Measurements from ENCODE around the gene GOLGA5. TPM values are rescaled to one million over a fixed set of nuclear protein-coding genes. Genes with fewer than 3 reads are reported as not detected.

GOLGA5 gene
- total and polyA plus RNA-seq, 2 donors (not counting 1 experiment from before 2014, with no cell fraction given): 13.3 to 23.1 TPM

- POLR2A ChIA-PET: no interaction called here
- peaks cover 14% of the 10 kb centered on the region for H3K4me1 Mint-ChIP-seq
- intact Hi-C loops (cut with micrococcal nuclease): no loop called here
These were observed 47.8 kb downstream of the GOLGA5 start for GRCh38 chr14:92841930-92842329.

DNA sequence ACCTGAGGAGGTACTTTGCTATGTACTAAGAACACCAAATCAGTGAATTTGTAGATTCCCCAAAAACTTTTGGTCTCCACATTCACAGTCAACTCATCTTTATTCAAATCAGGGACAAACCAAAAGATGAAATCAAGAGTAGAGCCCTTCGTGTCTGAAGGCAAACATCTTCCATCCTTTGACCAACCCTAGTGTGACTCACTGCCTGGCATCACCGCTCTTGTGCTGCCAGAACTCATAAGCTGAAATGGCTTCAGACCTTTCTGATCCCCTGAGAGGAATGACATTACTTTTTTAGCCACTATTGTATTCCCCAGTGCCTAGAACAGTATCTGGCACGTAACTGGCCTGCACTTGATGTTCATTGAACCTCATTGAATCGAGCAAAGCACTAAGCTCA, 50.1 kb downstream of the GOLGA5 start:
- Mint-ChIP-seq H3K27me3 (no peaks in the 10 kb centered on the region), H3K9me3 (ENCODE audit: insufficient read depth) (peaks cover 5% of the 10 kb centered on the region), H3K4me1 (peaks cover 20% of the 10 kb centered on the region), H3K4me3 (no peak overlapping the region), H3K27ac (peak overlapping the region; percentile 32)
- no peak overlapping the region for H2AFZ ChIP-seq (ENCODE audit: insufficient read depth, low read depth, low read length, poor library complexity, severe bottlenecking)
- H3K79me2 ChIP-seq (ENCODE audit: control insufficient read depth, insufficient read depth, low read length): no peaks in the 10 kb centered on the region
- intact Hi-C loops (cut with micrococcal nuclease): no loop called here
- peaks cover 3 to 16% of the 10 kb centered on the region in 2 experiments for H3K36me3 ChIP-seq (replicated peaks in 1 of 2; ENCODE audit: control extremely low read depth in 1 of 2, control insufficient read depth in 1 of 2, extremely low read depth in 1 of 2, insufficient read depth in 2 of 2, low read length in 1 of 2)
- H3K27ac ChIP-seq (ENCODE audit: low read length in 2 of 2): no peak overlapping the region
- WGBS (ENCODE audit: insufficient coverage): 43% methylated on average over 4 of the region's 4 CpGs
- H3K4me3 ChIP-seq (ENCODE audit: control extremely low read depth in 1 of 5, extremely low read depth in 1 of 5, insufficient read depth in 1 of 5, low read depth in 2 of 5, low read length in 4 of 5): no peak overlapping the region
- ChIA-PET CTCF (no interaction called here), POLR2A (no interaction called here)
- TF ChIP-seq EZH2 (IDR thresholded peaks at IDR 0.05; ENCODE audit: borderline replicate concordance, insufficient read depth, low read depth, low read length, poor library complexity, severe bottlenecking) (no peak), CTCF (IDR thresholded peaks at IDR 0.05) (no peak)
- ATAC-seq (ENCODE audit: low read depth) (peak; percentile 63), DNase-seq (no peak)
- no peaks in the 10 kb centered on the region for H3K9me3 ChIP-seq (ENCODE audit: control extremely low read depth in 1 of 3, control insufficient read depth in 2 of 3, insufficient read depth in 1 of 3, low read length in 2 of 3)
- no peak overlapping the region for H3K4me2 ChIP-seq (replicated peaks; ENCODE audit: low read depth, low read length, poor library complexity, severe bottlenecking)
- peaks cover 6 to 7% of the 10 kb centered on the region in 2 donors for H3K4me1 ChIP-seq (ENCODE audit: control insufficient read depth in 2 of 2, insufficient read depth in 2 of 2, low read length in 2 of 2)
- no peaks in the 10 kb centered on the region for H3K27me3 ChIP-seq (replicated peaks in 1 of 4; ENCODE audit: control extremely low read depth in 1 of 4, control insufficient read depth in 3 of 4, insufficient read depth in 4 of 4, low read length in 3 of 4)
- no peak overlapping the region for H3K9ac ChIP-seq (ENCODE audit: low read length)
- no peaks in the 10 kb centered on the region for H4K20me1 ChIP-seq (ENCODE audit: control insufficient read depth, insufficient read depth, low read length, poor library complexity, severe bottlenecking)

More at GRCh38 chr14:92841930-92842329, 47.8 kb downstream of the GOLGA5 start:
- Mint-ChIP-seq H3K4me3 (no peak overlapping the region), H3K27ac (no peak overlapping the region), H3K27me3 (no peaks in the 10 kb centered on the region), H3K9me3 (ENCODE audit: insufficient read depth) (peaks cover 5% of the 10 kb centered on the region)
- Histone ChIP-seq H3K9me3 (ENCODE audit: control extremely low read depth in 1 of 3, control insufficient read depth in 2 of 3, insufficient read depth in 1 of 3, low read length in 2 of 3) (no peaks in the 10 kb centered on the region), H3K4me1 (ENCODE audit: control insufficient read depth in 2 of 2, insufficient read depth in 2 of 2, low read length in 2 of 2) (peaks cover 6% of the 10 kb centered on the region in 2 donors), H3K36me3 (replicated peaks in 1 of 2; ENCODE audit: control extremely low read depth in 1 of 2, control insufficient read depth in 1 of 2, extremely low read depth in 1 of 2, insufficient read depth in 2 of 2, low read length in 1 of 2) (peaks cover 6 to 26% of the 10 kb centered on the region in 2 experiments), H3K4me2 (replicated peaks; ENCODE audit: low read depth, low read length, poor library complexity, severe bottlenecking) (no peak overlapping the region), H3K9ac (ENCODE audit: low read length) (no peak overlapping the region), H3K27me3 (replicated peaks in 1 of 4; ENCODE audit: control extremely low read depth in 1 of 4, control insufficient read depth in 3 of 4, insufficient read depth in 4 of 4, low read length in 3 of 4) (no peaks in the 10 kb centered on the region), H2AFZ (ENCODE audit: insufficient read depth, low read depth, low read length, poor library complexity, severe bottlenecking) (no peak overlapping the region), H3K4me3 (ENCODE audit: control extremely low read depth in 1 of 5, extremely low read depth in 1 of 5, insufficient read depth in 1 of 5, low read depth in 2 of 5, low read length in 4 of 5) (no peak overlapping the region), H3K79me2 (ENCODE audit: control insufficient read depth, insufficient read depth, low read length) (no peaks in the 10 kb centered on the region), H3K27ac (ENCODE audit: low read length in 2 of 2) (no peak overlapping the region), H4K20me1 (ENCODE audit: control insufficient read depth, insufficient read depth, low read length, poor library complexity, severe bottlenecking) (no peaks in the 10 kb centered on the region)
- TF ChIP-seq CTCF (IDR thresholded peaks at IDR 0.05): no peak
- no peak for TF ChIP-seq EZH2 (IDR thresholded peaks at IDR 0.05; ENCODE audit: borderline replicate concordance, insufficient read depth, low read depth, low read length, poor library complexity, severe bottlenecking)
- WGBS (ENCODE audit: insufficient coverage): no CpG with 5 or more reads among the region's 4 CpGs
- CTCF ChIA-PET: no interaction called here
- no peak for DNase-seq
- no peak for ATAC-seq (ENCODE audit: low read depth)
